ENCODE data around the gene PGAP3.

- TF ChIP-seq CTCF (conservative IDR thresholded peaks at IDR 0.05; ENCODE audit: low read length) (no peak), EZH2phosphoT487 (IDR thresholded peaks at IDR 0.05; ENCODE audit: borderline replicate concordance) (no peak)
Measured at GRCh38 chr17:39669897-39670735, 17.7 kb downstream of the PGAP3 start.

Data from Loucy (cell line).